GM12878 (cell line): ENCODE data around the gene SERTAD1. TPM values are rescaled to one million over a fixed set of nuclear protein-coding genes. Genes with fewer than 3 reads are reported as not detected.

ENCODE experiments used
- BCL3 ChIP-seq: IDR thresholded peaks from 2 replicates; pipeline ENCODE4 v1.6.1; 2011; ENCODE audit warnings: borderline replicate concordance, low read depth, mild to moderate bottlenecking, moderate library complexity, low read length; ENCODE audit not compliant: insufficient read depth, poor library complexity, severe bottlenecking
- BMI1 ChIP-seq: fragments of 450-650 bp; IDR thresholded peaks from 2 replicates; pipeline ENCODE4 v1.6.1; 2016; ENCODE audit warnings: mild to moderate bottlenecking, moderate library complexity, borderline replicate concordance
- CEBPZ ChIP-seq: fragments of 150-350 bp; IDR thresholded peaks from 2 replicates; pipeline ENCODE4 v1.6.1; 2016; ENCODE audit warnings: low read depth, low read length
- CUX1 ChIP-seq: IDR thresholded peaks from 2 replicates; pipeline ENCODE4 v1.6.1; 2012; ENCODE audit warnings: improper control_type of control experiment, low read depth, low read length; ENCODE audit not compliant: insufficient replicate concordance
- E4F1 ChIP-seq: fragments of 450-650 bp; IDR thresholded peaks from 2 replicates; pipeline ENCODE4 v1.6.1; 2018; ENCODE audit warnings: borderline replicate concordance, mild to moderate bottlenecking; ENCODE audit not compliant: partially characterized antibody
- FOXM1 ChIP-seq: IDR thresholded peaks from 2 replicates; pipeline ENCODE4 v1.6.1; 2012; ENCODE audit warnings: low read depth, mild to moderate bottlenecking, inconsistent platforms, low read length, moderate library complexity
- HDAC2 ChIP-seq: fragments of 200-600 bp; sonication (generic); IDR thresholded peaks from 2 replicates; pipeline ENCODE4 v1.6.1; 2017
- IRF3 ChIP-seq: fragments of 450-650 bp; IDR thresholded peaks from 2 replicates; pipeline ENCODE4 v1.6.1; 2014; ENCODE audit warnings: mild to moderate bottlenecking
- JUND ChIP-seq: IDR thresholded peaks from 2 replicates; pipeline ENCODE4 v1.6.1; 2012; ENCODE audit warnings: low read depth, mild to moderate bottlenecking, low read length, improper control_type of control experiment, moderate library complexity
- LARP7 ChIP-seq: fragments of 450-650 bp; IDR thresholded peaks from 2 replicates; pipeline ENCODE4 v1.6.1; 2017; ENCODE audit warnings: mild to moderate bottlenecking
- SMAD5 ChIP-seq: IDR thresholded peaks from 2 replicates; pipeline ENCODE4 v1.6.1; 2016; ENCODE audit warnings: antibody characterized with exemption, low read depth
- SRF ChIP-seq, 2 experiments: IDR thresholded peaks; 2 replicates each; pipeline ENCODE4 v1.6.1; 2011; ENCODE audit warnings: low read depth in 2 of 2, low read length in 2 of 2, mild to moderate bottlenecking in 1 of 2, moderate library complexity in 1 of 2
- TCF3 ChIP-seq: IDR thresholded peaks from 2 replicates; pipeline ENCODE4 v1.6.1; 2012; ENCODE audit warnings: low read depth, mild to moderate bottlenecking, low read length, borderline replicate concordance; ENCODE audit not compliant: insufficient read depth
- YY1 ChIP-seq: IDR thresholded peaks from 2 replicates; pipeline ENCODE4 v1.6.1; 2011; ENCODE audit warnings: low read depth, mild to moderate bottlenecking, low read length
- polyA plus RNA-seq, 11 experiments: library from polyadenylated mRNA; depleted of rRNA in 4 of 11; unstranded in 6 of 11; stranded (reverse) in 5 of 11; fragments of >200 nt; fragmentation: Nextera tagmentation in 4 of 11; fragmentation: Illumina TruSeq in 1 of 11; extraction: Ambion mirVana in 4 of 11; extraction: Trizol in 1 of 11; gene quantifications; 1 replicate in 1 of 11; 2 replicates in 10 of 11; pipeline versions ENCODE4 v1.2.1 to v1.2.3, GENCODE V29; 2011 to 2016; ENCODE audit warnings: inconsistent platforms in 2 of 11, missing spikeins in 2 of 11, low read depth in 1 of 11
- total RNA-seq, 4 experiments: library from RNA; depleted of rRNA in 3 of 4; stranded (reverse); fragments of >200 nt in 3 of 4; fragmentation: Illumina TruSeq in 1 of 4; extraction: Trizol in 1 of 4; gene quantifications; 2 replicates each; pipeline versions ENCODE4 v1.2.1 to v1.2.3, GENCODE V29; 2013 to 2021

The SERTAD1 gene
- total and polyA plus RNA-seq, 10 of the 15 experiments (the other 5 are each of a cell fraction or from before 2014, with no cell fraction given): 0.23 to 14.2 (median 8.0) TPM

GRCh38 chr19:40416918-40417642, 8.7 kb downstream of the SERTAD1 start (continued):
- TF ChIP-seq E4F1 (no peak), HDAC2 (no peak), FOXM1 (peak; percentile 80), TCF3 (peak; percentile 79; the same call in 1 of the 2 replicates), SMAD5 (no peak), YY1 (no peak), BCL3 (peak; percentile 56), BMI1 (no peak), CUX1 (no peak), CEBPZ (no peak), SRF (IDR thresholded peaks at IDR 0.05; ENCODE audit: low read depth in 2 of 2, low read length in 2 of 2) (no peak), LARP7 (no peak), JUND (no peak), IRF3 (no peak)
